Measurements from ENCODE around the gene OR1M1. TPM values are rescaled to one million over a fixed set of nuclear protein-coding genes. Genes with fewer than 3 reads are reported as not detected.

Gene OR1M1
- total RNA-seq, 4 donors from 2014 or later, result not detected

GRCh38 chr19:9139609-9140158 lies 52.8 kb downstream of the OR1M1 start:
- DNase-seq (no peak), ATAC-seq (peak in 1 of 2 donors; percentile 6)
- in situ Hi-C loops (cut with MboI; ENCODE audit: low sequenced_read_pairs in 4 of 4), result loop anchor here (5.0 to 25.0 kb wide), 4 partner anchors 298 to 655 kb away; partner anchors contain the start of genes ZNF121 (in 1 of the 4) and ZNF266 (in 1 of the 4)
- Histone ChIP-seq H3K4me1 (peaks cover 16 to 23% of the 10 kb centered on the region in 2 donors), H3K4me3 (peak overlapping the region; percentile 84 to 88 (median 87)), H3K27me3 (no peaks in the 10 kb centered on the region), H3K9me3 (no peaks in the 10 kb centered on the region), H3K36me3 (no peaks in the 10 kb centered on the region), H3K27ac (peak overlapping the region; percentile 90 to 93 (median 92))
- intact Hi-C loops (cut with DNase I; ENCODE audit: low total_unique reads), result loop anchor here (1.0 to 10.0 kb wide), 6 partner anchors 169 to 696 kb away; partner anchors contain the start of genes MBD3L1, PIN1, ZNF266 and ZNF558
- no peak for TF ChIP-seq POLR2A (IDR thresholded peaks at IDR 0.05)
- TF ChIP-seq CTCF (IDR thresholded peaks at IDR 0.05 in 4 of 5, conservative IDR thresholded peaks at IDR 0.05 in 1 of 5), result no peak

- in situ Hi-C loops (cut with MboI; ENCODE audit: low sequenced_read_pairs in 4 of 4) (loop anchor here in 1 of 4 donors (25.0 kb wide), 1 partner anchor 297 kb away; the partner anchor contains the start of gene ZNF266), intact Hi-C loops (cut with DNase I; ENCODE audit: low total_unique reads) (loop anchor here (1.0 to 10.0 kb wide), 6 partner anchors 168 to 695 kb away; partner anchors contain the start of genes MBD3L1, PIN1, ZNF266 and ZNF558)
- Histone ChIP-seq H3K36me3 (no peaks in the 10 kb centered on the region), H3K27me3 (no peaks in the 10 kb centered on the region), H3K9me3 (peaks cover 0 to 4% (median 4%) of the 10 kb centered on the region in 3 donors), H3K4me3 (peak within 1 kb of the TSS; percentile 84 to 88 (median 87)), H3K27ac (peak within 1 kb of the TSS; percentile 90 to 93 (median 92)), H3K4me1 (peaks cover 16 to 23% of the 10 kb centered on the region in 2 donors)
- ATAC-seq (peak; percentile 99), DNase-seq (peak; percentile 87 to 91)
- no peak for TF ChIP-seq CTCF (IDR thresholded peaks at IDR 0.05 in 4 of 5, conservative IDR thresholded peaks at IDR 0.05 in 1 of 5)
- peak; percentile 28 to 70 for TF ChIP-seq POLR2A (IDR thresholded peaks at IDR 0.05)
These were observed 53.5 kb downstream of the OR1M1 start, which contains the start of gene ZNF317 for GRCh38 chr19:9140159-9140874. ZNF317 (plus strand) TSS chr19:9140397; CDS start chr19:9156017, 15,620 bp downstream.

GRCh38 chr19:9144920-9145319 lies 58.1 kb downstream of the OR1M1 start:
- TF ChIP-seq POLR2A (IDR thresholded peaks at IDR 0.05), result no peak
- TF ChIP-seq CTCF (IDR thresholded peaks at IDR 0.05 in 4 of 5, conservative IDR thresholded peaks at IDR 0.05 in 1 of 5), result no peak
- Histone ChIP-seq H3K36me3 (peaks cover 0 to 6% of the 10 kb centered on the region in 2 donors), H3K27me3 (no peaks in the 10 kb centered on the region), H3K27ac (no peak overlapping the region), H3K9me3 (peaks cover 0 to 11% (median 4%) of the 10 kb centered on the region in 3 donors), H3K4me1 (peaks cover 16 to 20% of the 10 kb centered on the region in 2 donors), H3K4me3 (no peak overlapping the region)
- DNase-seq (no peak), ATAC-seq (no peak)
- intact Hi-C loops (cut with DNase I; ENCODE audit: low total_unique reads) (loop anchor here (5.0 to 10.0 kb wide), 3 partner anchors 290 to 480 kb away; partner anchors contain the start of genes MBD3L1, ZNF266, ZNF558 and ZNF561), in situ Hi-C loops (cut with MboI; ENCODE audit: low sequenced_read_pairs in 4 of 4) (loop anchor here in 1 of 4 donors (25.0 kb wide), 1 partner anchor 292 kb away; the partner anchor contains the start of gene ZNF266)

Other genes with a start within 250 kb of the OR1M1 start
- gene MUC16, start 76.7 kb upstream of the OR1M1 start, total RNA-seq, result not detected
- not detected for gene OR7G2, start 20.4 kb downstream of the OR1M1 start, total RNA-seq
- not detected for gene OR7G1, start 28.7 kb downstream of the OR1M1 start, total RNA-seq
- gene OR7G3, start 39.9 kb downstream of the OR1M1 start, total RNA-seq, result not detected
- 10 to 100 TPM in 3 of 4 donors, 1 to 10 TPM in 1; 9.1 to 15.0 (median 12.2) TPM for gene ZNF317, start 53.3 kb downstream of the OR1M1 start, total RNA-seq
- under 1 TPM in 2 of 4 donors, not detected in 2; 0.13 to 0.19 TPM for gene OR7D2, start 91.9 kb downstream of the OR1M1 start, total RNA-seq
- not detected for gene OR7D4, start 132.5 kb downstream of the OR1M1 start, total RNA-seq
- not detected for gene OR7E24, start 163.9 kb downstream of the OR1M1 start, total RNA-seq
- 1 to 10 TPM in 3 of 4 donors, under 1 TPM in 1; 0.87 to 4.1 (median 1.8) TPM for gene ZNF699, start 222.8 kb downstream of the OR1M1 start, total RNA-seq
- 1 to 10 TPM; 1.4 to 3.8 (median 3.0) TPM for gene ZNF559, start 237.1 kb downstream of the OR1M1 start, total RNA-seq